ENCODE data around the gene RSPH6A. TPM values are rescaled to one million over a fixed set of nuclear protein-coding genes. Genes with fewer than 3 reads are reported as not detected.

RSPH6A gene
- total and polyA plus RNA-seq, 2 of the 13 experiments (the other 11 are each of a cell fraction or from before 2014, with no cell fraction given), result 0.07 TPM; not detected in 1

GRCh38 chr19:45834970-45835369 is 19.9 kb upstream of the RSPH6A start (continued):
- TF ChIP-seq ZBTB38 (CRISPR knock-in tag; IDR thresholded peaks at IDR 0.05) (no peak), ZSCAN20 (CRISPR knock-in tag; IDR thresholded peaks at IDR 0.05; ENCODE audit: borderline replicate concordance) (no peak)

DNA sequence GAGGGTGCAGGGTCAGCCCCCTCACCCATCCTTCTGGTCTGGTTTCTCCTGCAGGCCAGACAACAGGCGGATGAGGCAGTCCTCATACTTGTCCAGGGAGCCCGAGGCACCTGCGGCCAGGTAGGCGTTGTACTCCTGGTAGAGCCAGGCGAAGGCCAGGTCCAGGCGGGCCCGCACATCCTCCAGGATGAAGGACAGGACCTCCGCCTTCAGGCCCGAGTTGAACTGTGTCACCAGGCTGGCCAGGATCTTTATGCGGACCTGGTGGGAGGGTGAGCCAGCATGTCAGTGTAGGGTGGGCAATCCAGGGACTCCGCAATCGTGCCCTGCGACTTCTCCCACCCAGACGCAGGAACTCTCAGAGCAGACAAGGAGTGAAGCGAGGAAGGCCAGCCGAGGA is 13.8 kb upstream of the RSPH6A start:
- 97% methylated on average over 6 of the region's 16 CpGs for WGBS (ENCODE audit: low lambda C conversion rate)
- no peak overlapping the region for H3K4me2 ChIP-seq (ENCODE audit: low read depth, low read length)
- no peaks in the 10 kb centered on the region for H3K9me3 ChIP-seq (ENCODE audit: low read length)
- H3K27ac ChIP-seq (ENCODE audit: extremely low read length, insufficient read depth, low read length), result no peak overlapping the region
- no peak overlapping the region for H3K9ac ChIP-seq (ENCODE audit: insufficient read depth, low read depth, low read length)
- intact Hi-C loops (cut with micrococcal nuclease; ENCODE audit: unreplicated experiment), result no loop called here
- DNase-seq (ENCODE audit: low spot score), result no peak
- no peaks in the 10 kb centered on the region for H3K4me1 ChIP-seq (ENCODE audit: insufficient read depth, low read length)
- H3K4me3 ChIP-seq (replicated peaks in 1 of 3; ENCODE audit: insufficient read depth in 1 of 3, low read depth in 2 of 3, low read length in 3 of 3), result no peak overlapping the region
- peaks cover 40 to 69% of the 10 kb centered on the region in 2 experiments for H3K36me3 ChIP-seq (replicated peaks in 1 of 2; ENCODE audit: control insufficient read depth in 1 of 2, insufficient read depth in 2 of 2, low read length in 2 of 2)
- H2AFZ ChIP-seq (ENCODE audit: low read length), result no peak overlapping the region
- FAIRE-seq, result no peak
- H4K20me1 ChIP-seq (ENCODE audit: insufficient read depth, low read length), result no peaks in the 10 kb centered on the region
- ChIA-PET CTCF (ENCODE audit: low intra/inter-chr PET ratio, low total read pairs) (no interaction called here), POLR2A (interaction anchor here (0.5 kb wide), 1 partner anchor 29 kb away, joined by 3 read pairs; no protein-coding TSS in a partner anchor)
- H3K79me2 ChIP-seq (ENCODE audit: insufficient read depth, low read length), result no peaks in the 10 kb centered on the region
- in situ Hi-C loops (cut with HindIII; ENCODE audit: extremely low pct_ligation_motif_present, low pct_unique_long_range_greater_than_20kb), result no loop called here
- ATAC-seq, result no peak
- no TSS peak for BruUV-seq (replicated peaks)
- TF ChIP-seq ZNF589 (CRISPR knock-in tag; conservative IDR thresholded peaks at IDR 0.05) (no peak), AGO2 (optimal IDR thresholded peaks at IDR 0.05; ENCODE audit: low read depth, low read length) (peak; percentile 75)
- no peaks in the 10 kb centered on the region for H3K27me3 ChIP-seq (ENCODE audit: control insufficient read depth in 1 of 2, insufficient read depth in 2 of 2, low read length in 2 of 2)

GRCh38 chr19:45828523-45828922 is 13.4 kb upstream of the RSPH6A start:
- ATAC-seq (no peak), DNase-seq (ENCODE audit: low spot score) (no peak), FAIRE-seq (no peak)
- Histone ChIP-seq H3K27me3 (ENCODE audit: control insufficient read depth in 1 of 2, insufficient read depth in 2 of 2, low read length in 2 of 2) (no peaks in the 10 kb centered on the region), H3K4me2 (ENCODE audit: low read depth, low read length) (no peak overlapping the region), H3K9me3 (ENCODE audit: low read length) (no peaks in the 10 kb centered on the region), H3K27ac (ENCODE audit: extremely low read length, insufficient read depth, low read length) (no peak overlapping the region), H3K4me3 (replicated peaks in 1 of 3; ENCODE audit: insufficient read depth in 1 of 3, low read depth in 2 of 3, low read length in 3 of 3) (no peak overlapping the region), H3K79me2 (ENCODE audit: insufficient read depth, low read length) (no peaks in the 10 kb centered on the region), H2AFZ (ENCODE audit: low read length) (no peak overlapping the region), H3K9ac (ENCODE audit: insufficient read depth, low read depth, low read length) (no peak overlapping the region), H3K4me1 (ENCODE audit: insufficient read depth, low read length) (no peaks in the 10 kb centered on the region), H3K36me3 (replicated peaks in 1 of 2; ENCODE audit: control insufficient read depth in 1 of 2, insufficient read depth in 2 of 2, low read length in 2 of 2) (peaks cover 40 to 71% of the 10 kb centered on the region in 2 experiments), H4K20me1 (ENCODE audit: insufficient read depth, low read length) (no peaks in the 10 kb centered on the region)
- in situ Hi-C loops (cut with HindIII; ENCODE audit: extremely low pct_ligation_motif_present, low pct_unique_long_range_greater_than_20kb) (no loop called here), intact Hi-C loops (cut with micrococcal nuclease; ENCODE audit: unreplicated experiment) (no loop called here)
- ChIA-PET CTCF (ENCODE audit: low intra/inter-chr PET ratio, low total read pairs) (no interaction called here), POLR2A (interaction anchor here (0.5 kb wide), 1 partner anchor 29 kb away, joined by 3 read pairs; no protein-coding TSS in a partner anchor)
- TF ChIP-seq NFIB (CRISPR knock-in tag; IDR thresholded peaks at IDR 0.05; ENCODE audit: borderline replicate concordance), result no peak
- no peak for TF ChIP-seq PAF1 (CRISPR knock-in tag; IDR thresholded peaks at IDR 0.05)
- TF ChIP-seq ZNF484 (CRISPR knock-in tag; IDR thresholded peaks at IDR 0.05; ENCODE audit: borderline replicate concordance, low read depth), result no peak
- no peak for TF ChIP-seq SETDB1 (CRISPR knock-in tag; IDR thresholded peaks at IDR 0.05; ENCODE audit: borderline replicate concordance)
- no peak for TF ChIP-seq NFIC (IDR thresholded peaks at IDR 0.05; ENCODE audit: low read length)
- TF ChIP-seq HOXA7 (CRISPR knock-in tag; IDR thresholded peaks at IDR 0.05), result no peak
- no TSS peak for BruUV-seq (replicated peaks)
- WGBS (ENCODE audit: low lambda C conversion rate), result 99% methylated on average over 9 of the region's 9 CpGs

All from HepG2 (cell line).